Activated T-helper 1 cell treated with anti-CD3 and anti-CD28 coated beads, Interleukin-12 subunit alpha, Interleukin-12 subunit beta, Interleukin-2, Interleukin-4 antibody, amounts not matched to agents 30 ng/mL and 10 ng/mL and 1 ng/mL, durations not matched to agents 14 hours and 24 hours and 36 hours (primary cell): ENCODE data around the gene BTBD9. TPM values are rescaled to one million over a fixed set of nuclear protein-coding genes. Genes with fewer than 3 reads are reported as not detected.

ENCODE experiments used
- DNase-seq: peaks from one replicate; pipeline ENCODE4 v3.0.0; 2021; ENCODE audit warnings: low spot score
- H3K27ac Mint-ChIP-seq: one replicate; pipeline ENCODE4 v1.8.0; 2021; ENCODE audit warnings: mild to moderate bottlenecking, mixed read lengths
- H3K27me3 Mint-ChIP-seq: one replicate; pipeline ENCODE4 v1.8.0; 2022; ENCODE audit warnings: mild to moderate bottlenecking, moderate library complexity, mixed read lengths; ENCODE audit not compliant: insufficient read depth
- H3K36me3 Mint-ChIP-seq: one replicate; pipeline ENCODE4 v1.8.0; 2021; ENCODE audit warnings: low read depth, mixed read lengths
- H3K4me1 Mint-ChIP-seq: one replicate; pipeline ENCODE4 v1.8.0; 2021; ENCODE audit warnings: low read depth, mixed read lengths
- H3K4me3 Mint-ChIP-seq: one replicate; pipeline ENCODE4 v1.8.0; 2021; ENCODE audit warnings: mild to moderate bottlenecking, moderate library complexity, mixed read lengths
- H3K9me3 Mint-ChIP-seq: one replicate; pipeline ENCODE4 v1.8.0; 2021; ENCODE audit warnings: mixed read lengths
- intact Hi-C: fragments of 100-400 bp; cut with micrococcal nuclease; formaldehyde crosslinking; loops from one replicate; pipeline ENCODE4 v1.15.1; 2024
- total RNA-seq: library from RNA; stranded (reverse); gene quantifications from 2 replicates; pipeline ENCODE4 v1.2.3, GENCODE V29; 2022

Gene BTBD9
- total RNA-seq, 1 donor from 2014 or later, result 14.5 TPM

DNA sequence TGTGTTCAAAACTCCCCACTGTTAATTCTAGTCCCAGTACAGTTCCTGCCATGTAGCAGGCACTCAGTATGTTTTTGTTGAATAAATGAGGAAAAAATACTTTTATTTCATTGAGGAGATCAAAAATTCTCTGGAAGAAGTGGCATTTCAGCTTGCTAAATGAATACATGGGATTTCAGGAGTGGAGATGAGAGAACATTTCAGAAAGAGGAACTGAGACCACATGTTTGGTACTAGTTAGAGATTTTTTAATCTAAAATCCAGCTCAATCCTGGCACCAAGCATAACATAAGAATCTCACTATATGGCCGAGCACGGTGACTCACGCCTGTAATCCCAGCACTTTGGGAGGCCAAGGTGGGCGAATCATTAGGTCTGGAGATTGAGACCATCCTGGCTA is 75.4 kb downstream of the BTBD9 start:
- intact Hi-C loops, result no loop called here
- no peaks in the 10 kb centered on the region for H3K27me3 Mint-ChIP-seq

DNA sequence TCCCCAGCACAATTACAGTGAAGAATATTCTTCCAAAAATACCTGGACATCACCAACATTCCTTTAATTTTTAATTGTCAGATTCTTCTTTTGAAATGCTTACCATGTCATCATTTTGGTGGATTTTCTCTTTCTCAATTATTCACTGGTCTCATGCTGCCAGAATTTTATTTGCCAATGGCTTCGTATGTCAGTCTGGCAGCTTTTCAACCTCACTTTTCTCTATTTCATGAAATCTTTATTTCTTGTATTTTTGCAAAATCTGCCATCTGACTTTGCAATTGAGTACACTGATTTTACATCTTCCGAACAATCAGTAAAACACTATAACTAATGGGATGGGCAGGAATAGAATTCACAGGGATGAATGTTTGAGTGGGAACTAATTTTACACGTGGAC is 84.1 kb downstream of the BTBD9 start:
- DNase-seq, result no peak
- Mint-ChIP-seq H3K4me1 (no peaks in the 10 kb centered on the region), H3K27me3 (no peaks in the 10 kb centered on the region), H3K27ac (no peak overlapping the region), H3K36me3 (peaks cover 1% of the 10 kb centered on the region), H3K9me3 (no peaks in the 10 kb centered on the region), H3K4me3 (no peak overlapping the region)
- intact Hi-C loops, result no loop called here

More for the DNA sequence above, 75.4 kb downstream of the BTBD9 start:
- H3K4me1 Mint-ChIP-seq, result no peaks in the 10 kb centered on the region
- no peak overlapping the region for H3K4me3 Mint-ChIP-seq
- H3K36me3 Mint-ChIP-seq, result peaks cover 5% of the 10 kb centered on the region
- no peak for DNase-seq
- H3K27ac Mint-ChIP-seq, result no peak overlapping the region
- no peaks in the 10 kb centered on the region for H3K9me3 Mint-ChIP-seq

DNA sequence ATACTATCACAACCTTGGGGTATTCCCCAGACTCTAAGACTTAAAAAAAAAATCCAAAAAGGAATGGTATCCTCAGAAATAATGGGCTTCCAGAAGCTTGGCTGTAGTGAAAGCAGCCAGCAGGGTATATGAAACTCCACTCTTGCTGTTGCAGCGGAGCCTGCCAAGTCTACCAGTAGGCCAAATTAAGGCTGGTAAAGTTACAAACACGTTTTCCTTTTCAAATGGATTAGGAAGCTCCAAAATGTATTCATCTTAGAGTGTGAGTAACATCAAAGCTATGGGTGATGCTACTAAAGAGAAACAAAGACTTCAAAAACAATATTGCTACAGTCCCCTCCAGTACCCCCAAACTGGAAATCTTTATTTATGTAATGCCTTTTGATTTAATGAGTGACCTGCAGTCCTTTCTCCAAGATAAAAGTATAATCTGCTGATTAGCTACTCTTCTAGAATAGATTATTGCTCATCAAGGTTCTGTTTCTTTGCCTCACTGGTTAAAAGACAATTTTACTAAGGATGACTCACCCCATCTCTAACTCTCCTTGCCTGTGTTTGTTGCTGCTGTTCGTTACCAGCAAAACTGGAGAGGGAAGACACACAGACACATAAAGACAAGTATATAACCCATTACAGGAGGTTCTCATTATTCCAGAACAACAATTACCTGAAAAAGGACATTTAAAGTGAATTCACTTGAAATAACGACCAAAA is 84.9 kb downstream of the BTBD9 start:
- Mint-ChIP-seq H3K36me3 (peaks cover 1% of the 10 kb centered on the region), H3K27me3 (no peaks in the 10 kb centered on the region), H3K4me1 (no peaks in the 10 kb centered on the region), H3K9me3 (no peaks in the 10 kb centered on the region), H3K27ac (no peak overlapping the region), H3K4me3 (no peak overlapping the region)
- intact Hi-C loops, result no loop called here
- DNase-seq, result no peak

DNA sequence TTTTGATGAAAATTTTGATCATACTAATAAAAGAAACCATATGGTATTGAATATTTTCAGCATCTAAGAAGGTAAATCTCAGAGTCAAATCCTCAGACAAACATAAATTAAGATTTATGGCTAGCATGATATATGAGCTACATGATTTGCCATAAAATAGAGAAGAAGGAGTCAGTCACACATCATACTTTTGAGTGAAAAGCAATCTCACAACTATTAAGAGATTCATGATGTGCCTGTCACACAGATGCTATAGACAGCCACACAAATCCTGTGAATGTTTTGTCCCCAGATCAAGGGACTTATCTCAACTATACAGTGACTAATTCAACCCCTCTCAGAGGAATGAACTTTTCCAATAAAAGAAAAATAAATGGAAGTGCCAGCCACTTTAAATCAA is 85.7 kb downstream of the BTBD9 start:
- intact Hi-C loops, result no loop called here
- no peak overlapping the region for H3K27ac Mint-ChIP-seq
- H3K4me1 Mint-ChIP-seq, result no peaks in the 10 kb centered on the region
- no peaks in the 10 kb centered on the region for H3K9me3 Mint-ChIP-seq
- no peaks in the 10 kb centered on the region for H3K36me3 Mint-ChIP-seq
- no peak for DNase-seq
- H3K4me3 Mint-ChIP-seq, result no peak overlapping the region
- no peaks in the 10 kb centered on the region for H3K27me3 Mint-ChIP-seq

DNA sequence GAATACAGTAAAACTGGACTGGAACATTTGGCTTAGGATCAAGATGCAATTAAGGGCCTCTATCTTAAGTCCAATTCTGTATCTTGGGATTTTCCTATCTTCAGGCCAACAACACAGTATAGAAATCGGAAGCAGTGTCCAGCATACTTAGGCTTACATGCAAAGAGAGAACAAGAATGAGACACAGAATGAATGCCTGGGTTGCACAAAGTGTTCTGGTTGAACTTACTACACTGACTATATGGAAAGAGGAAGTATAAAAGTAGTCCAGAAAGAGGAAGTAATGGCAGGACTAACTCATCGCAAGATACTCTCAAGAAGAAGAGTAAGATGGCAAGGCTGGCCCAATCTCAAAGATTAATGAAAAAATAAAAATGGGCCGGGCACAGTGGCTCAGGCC is 87.6 kb downstream of the BTBD9 start:
- peaks cover 2% of the 10 kb centered on the region for H3K36me3 Mint-ChIP-seq
- DNase-seq, result no peak
- H3K27me3 Mint-ChIP-seq, result no peaks in the 10 kb centered on the region
- H3K9me3 Mint-ChIP-seq, result no peaks in the 10 kb centered on the region
- no peaks in the 10 kb centered on the region for H3K4me1 Mint-ChIP-seq
- no peak overlapping the region for H3K27ac Mint-ChIP-seq
- intact Hi-C loops, result no loop called here
- H3K4me3 Mint-ChIP-seq, result no peak overlapping the region

DNA sequence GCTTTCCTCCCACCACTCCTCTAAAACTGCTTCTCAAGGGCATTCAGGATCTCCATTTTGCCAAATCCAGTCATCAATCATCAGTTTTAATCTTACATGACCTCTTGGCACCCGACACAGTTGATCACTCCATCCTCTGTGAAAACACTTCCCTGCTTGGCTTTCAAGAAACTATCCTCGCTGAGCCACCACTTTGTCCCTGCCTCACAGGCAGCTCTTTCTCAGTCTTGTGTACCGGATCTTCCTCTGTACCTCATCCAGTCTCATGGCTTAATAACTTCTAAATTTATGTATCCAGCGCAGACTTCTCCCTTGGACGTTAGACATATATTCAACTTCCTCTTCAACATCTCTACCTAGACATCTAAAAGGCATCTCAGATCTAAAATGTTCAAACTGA is 89.9 kb downstream of the BTBD9 start:
- Mint-ChIP-seq H3K4me1 (no peaks in the 10 kb centered on the region), H3K27ac (no peak overlapping the region), H3K9me3 (no peaks in the 10 kb centered on the region), H3K36me3 (peaks cover 2% of the 10 kb centered on the region), H3K4me3 (no peak overlapping the region), H3K27me3 (no peaks in the 10 kb centered on the region)
- DNase-seq, result no peak
- intact Hi-C loops, result no loop called here

DNA sequence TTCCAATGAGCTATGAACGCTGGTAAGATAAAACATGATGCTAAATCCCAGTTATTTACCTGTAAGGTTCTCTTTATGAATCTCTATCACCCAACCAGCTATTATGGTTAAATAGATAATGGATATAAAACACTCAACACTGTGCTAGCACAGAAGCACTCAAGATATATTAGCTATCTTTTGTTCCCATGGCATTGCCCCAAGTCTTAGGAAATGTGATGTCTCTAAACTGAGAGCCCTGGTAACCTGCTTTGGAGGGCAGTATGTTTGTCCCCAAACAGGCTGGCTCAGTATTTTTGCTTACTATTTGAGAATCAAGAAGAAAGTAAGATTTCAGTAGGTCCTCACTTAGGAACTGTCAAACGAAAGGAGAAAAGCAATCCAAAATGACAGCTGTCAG is 90.5 kb downstream of the BTBD9 start:
- H3K4me3 Mint-ChIP-seq, result no peak overlapping the region
- no peaks in the 10 kb centered on the region for H3K9me3 Mint-ChIP-seq
- intact Hi-C loops, result no loop called here
- no peak for DNase-seq
- H3K4me1 Mint-ChIP-seq, result no peaks in the 10 kb centered on the region
- H3K27me3 Mint-ChIP-seq, result no peaks in the 10 kb centered on the region
- no peak overlapping the region for H3K27ac Mint-ChIP-seq
- peaks cover 5% of the 10 kb centered on the region for H3K36me3 Mint-ChIP-seq

DNA sequence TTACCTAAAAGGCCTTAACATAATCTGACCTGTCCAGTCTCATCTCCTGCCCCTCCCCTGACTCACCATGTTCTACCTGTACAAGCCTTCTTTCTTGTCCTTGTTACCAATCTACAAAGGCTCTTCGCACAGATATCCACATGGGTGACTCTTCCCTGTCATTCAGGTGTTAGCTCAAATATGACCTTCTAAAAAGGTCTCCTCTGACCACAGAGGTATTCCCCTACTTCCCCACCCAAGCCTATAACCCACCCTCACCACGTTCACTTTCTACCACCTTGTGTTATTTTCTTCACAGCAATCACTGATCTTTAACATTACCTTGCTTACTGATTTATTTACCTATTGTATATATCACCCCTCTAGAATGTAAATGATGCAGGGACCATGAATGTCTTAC is 96.7 kb downstream of the BTBD9 start:
- Mint-ChIP-seq H3K9me3 (no peaks in the 10 kb centered on the region), H3K27ac (no peak overlapping the region), H3K4me1 (no peaks in the 10 kb centered on the region), H3K36me3 (peaks cover 6% of the 10 kb centered on the region), H3K4me3 (no peak overlapping the region), H3K27me3 (no peaks in the 10 kb centered on the region)
- intact Hi-C loops, result no loop called here
- no peak for DNase-seq

DNA sequence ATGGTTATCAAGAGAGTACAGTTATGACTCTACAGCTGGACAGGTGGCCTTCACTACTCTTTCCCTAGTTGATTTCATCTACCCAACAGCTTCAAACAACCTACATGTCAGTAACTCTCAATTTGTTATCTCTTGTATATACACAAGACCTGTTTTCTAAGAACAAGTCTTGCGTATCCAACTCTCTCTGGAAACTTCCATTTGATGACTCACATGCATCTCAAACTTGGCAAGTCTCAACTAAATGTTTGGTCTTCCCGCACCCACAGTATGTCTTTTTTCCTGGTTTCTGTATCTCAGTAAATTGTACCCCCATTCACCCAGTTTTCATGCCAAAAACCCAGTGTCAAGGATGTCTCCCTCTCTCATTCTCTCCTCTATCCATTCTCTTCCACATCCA is 97.7 kb downstream of the BTBD9 start:
- no peak overlapping the region for H3K4me3 Mint-ChIP-seq
- no peak overlapping the region for H3K27ac Mint-ChIP-seq
- DNase-seq, result no peak
- H3K4me1 Mint-ChIP-seq, result no peaks in the 10 kb centered on the region
- peaks cover 3% of the 10 kb centered on the region for H3K27me3 Mint-ChIP-seq
- intact Hi-C loops, result no loop called here
- H3K9me3 Mint-ChIP-seq, result no peaks in the 10 kb centered on the region
- H3K36me3 Mint-ChIP-seq, result peaks cover 3% of the 10 kb centered on the region

DNA sequence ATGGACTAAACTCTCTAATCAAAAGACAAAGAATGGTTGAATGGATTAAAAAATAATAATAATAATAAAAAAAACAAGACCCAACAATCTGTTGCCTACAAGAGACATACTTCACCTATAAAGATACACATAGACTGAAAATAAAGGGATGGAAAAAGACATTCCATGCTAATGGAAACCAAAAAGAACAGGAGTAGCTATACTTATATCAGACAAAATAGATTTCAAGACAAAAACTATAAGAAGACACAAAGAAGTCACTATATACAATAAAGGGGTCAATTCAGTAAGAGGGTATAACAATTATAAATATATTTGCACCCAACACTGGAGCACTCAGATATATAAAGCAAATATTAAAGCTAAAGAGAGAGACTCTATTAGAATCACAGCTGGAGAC is 106.7 kb downstream of the BTBD9 start:
- Mint-ChIP-seq H3K27ac (no peak overlapping the region), H3K36me3 (peaks cover 4% of the 10 kb centered on the region), H3K4me3 (no peak overlapping the region), H3K4me1 (no peaks in the 10 kb centered on the region), H3K9me3 (peaks cover 4% of the 10 kb centered on the region), H3K27me3 (peaks cover 8% of the 10 kb centered on the region)
- intact Hi-C loops, result no loop called here
- no peak for DNase-seq

DNA sequence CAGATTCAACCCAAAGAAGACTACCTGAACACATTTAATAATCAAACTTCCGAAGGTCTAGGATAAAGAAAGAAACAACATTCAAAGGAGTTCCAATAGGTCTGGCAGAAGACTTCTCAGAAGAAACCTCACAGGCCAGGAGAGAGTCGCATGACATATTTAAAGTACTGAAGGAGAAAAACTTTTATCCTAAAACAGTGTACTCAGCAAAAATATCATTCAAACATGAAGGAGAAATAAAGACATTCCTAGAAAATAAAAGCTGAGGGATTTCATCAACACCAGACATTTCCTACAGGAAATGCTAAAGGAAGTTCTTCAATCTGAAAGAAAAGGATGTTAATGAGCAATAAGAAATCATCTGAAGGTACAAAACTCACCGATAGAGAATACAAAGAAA is 108.6 kb downstream of the BTBD9 start:
- peaks cover 5% of the 10 kb centered on the region for H3K27me3 Mint-ChIP-seq
- H3K4me3 Mint-ChIP-seq, result no peak overlapping the region
- peaks cover 10% of the 10 kb centered on the region for H3K9me3 Mint-ChIP-seq
- H3K36me3 Mint-ChIP-seq, result peaks cover 10% of the 10 kb centered on the region
- no peaks in the 10 kb centered on the region for H3K4me1 Mint-ChIP-seq
- intact Hi-C loops, result no loop called here
- no peak for DNase-seq
- no peak overlapping the region for H3K27ac Mint-ChIP-seq

DNA sequence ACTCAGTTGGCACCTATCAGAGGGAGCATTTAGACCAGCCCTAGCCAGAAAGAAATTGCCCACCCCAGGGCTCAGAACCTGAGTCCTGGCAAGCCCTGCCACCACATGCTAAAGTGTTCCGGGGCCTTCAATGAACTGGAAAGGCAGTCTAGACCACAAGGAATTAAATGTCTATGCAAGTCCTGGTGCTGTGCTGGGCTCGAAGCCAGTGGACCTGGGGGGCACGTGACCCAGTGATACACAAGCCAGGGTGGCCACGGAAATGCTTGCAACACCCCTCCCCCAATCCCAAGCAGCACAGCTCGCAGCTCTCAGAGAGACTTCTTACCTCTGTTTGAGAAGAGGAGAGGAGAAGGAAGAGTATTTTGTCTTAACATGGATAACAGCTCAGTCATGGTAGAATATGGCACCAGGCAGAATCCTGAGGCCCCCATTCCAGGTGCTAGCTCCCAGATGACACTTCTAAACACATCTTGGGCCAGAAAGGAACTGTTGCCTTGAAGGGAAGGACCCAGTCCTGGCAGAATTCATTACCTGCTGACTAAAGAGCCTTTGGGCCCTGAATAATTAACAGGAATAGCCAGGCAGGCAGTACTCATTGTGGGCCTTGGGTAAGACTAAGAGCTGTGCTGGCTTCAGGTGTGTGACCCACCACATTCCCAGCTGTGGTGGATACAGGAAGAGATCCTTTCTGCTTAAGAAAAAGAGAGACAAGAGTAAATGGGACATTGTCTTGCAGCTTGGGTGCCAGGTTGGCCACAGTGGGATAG is 111.3 kb downstream of the BTBD9 start:
- Mint-ChIP-seq H3K27me3 (no peaks in the 10 kb centered on the region), H3K36me3 (peaks cover 14% of the 10 kb centered on the region), H3K9me3 (peaks cover 16% of the 10 kb centered on the region), H3K27ac (no peak overlapping the region), H3K4me3 (no peak overlapping the region), H3K4me1 (no peaks in the 10 kb centered on the region)
- no peak for DNase-seq
- intact Hi-C loops, result no loop called here

DNA sequence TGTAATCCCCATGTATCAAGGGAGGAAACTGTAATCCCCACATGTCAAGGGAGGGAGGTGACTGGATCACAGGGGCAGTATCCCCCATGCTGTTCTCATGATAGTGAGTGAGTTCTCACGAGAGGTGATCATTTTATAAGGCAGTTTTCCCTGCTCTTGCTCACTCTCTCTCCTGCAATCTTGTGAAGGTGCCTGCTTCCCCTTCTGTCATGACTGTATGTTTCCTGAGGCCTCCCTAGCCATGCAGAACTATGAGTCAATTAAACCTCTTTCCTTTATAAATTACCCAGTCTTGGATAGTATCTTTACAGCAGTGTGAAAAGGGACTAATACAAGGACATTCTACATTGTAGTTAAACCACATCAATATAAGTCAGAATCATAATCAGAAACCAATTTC is 112.4 kb downstream of the BTBD9 start:
- DNase-seq, result no peak
- Mint-ChIP-seq H3K27ac (no peak overlapping the region), H3K36me3 (peaks cover 14% of the 10 kb centered on the region), H3K9me3 (peaks cover 16% of the 10 kb centered on the region), H3K4me3 (no peak overlapping the region), H3K27me3 (no peaks in the 10 kb centered on the region), H3K4me1 (no peaks in the 10 kb centered on the region)
- intact Hi-C loops, result no loop called here
